Stimulated activated CD8-positive, alpha-beta memory T cell treated with anti-CD3 and anti-CD28 coated beads, Interleukin-4, amount 100 ng/mL, for 1 hour (primary cell): ENCODE results near the gene SNX13.

Experiments used
- DNase-seq, 2 donors: peaks; one replicate each; pipeline ENCODE4 v3.0.0-alpha.2; 2020; ENCODE audit warnings: low read depth in 2 of 2, low spot score in 1 of 2

Gene SNX13

GRCh38 chr7:17782216-17782549 is 158.1 kb downstream of the SNX13 start:
- DNase-seq = no peak

GRCh38 chr7:17781491-17782215 is 158.6 kb downstream of the SNX13 start:
- DNase-seq = no peak

DNA sequence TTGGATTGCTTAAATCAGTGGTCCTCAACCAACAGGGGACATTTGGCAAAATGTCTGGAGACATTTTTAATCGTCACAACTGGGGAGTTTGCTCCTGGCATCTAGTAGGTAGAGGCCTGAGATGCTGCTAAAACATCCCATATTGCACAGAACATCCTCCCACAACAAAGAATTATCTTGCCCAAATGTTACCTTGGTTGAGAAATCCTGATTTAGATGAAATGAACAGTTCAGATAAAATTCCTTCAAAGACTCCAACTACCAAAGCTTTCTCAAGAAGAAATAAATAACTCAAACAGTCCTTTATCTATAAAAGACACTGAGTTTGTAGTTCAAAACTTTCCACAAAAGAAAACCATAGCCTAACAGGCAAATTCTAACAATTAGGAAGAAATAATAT is 160.9 kb downstream of the SNX13 start:
- no peak for DNase-seq

GRCh38 chr7:17774716-17775288 is 165.5 kb downstream of the SNX13 start:
- DNase-seq = no peak

- no peak for DNase-seq
Observed at GRCh38 chr7:17774248-17774647, 166.0 kb downstream of the SNX13 start.

DNA sequence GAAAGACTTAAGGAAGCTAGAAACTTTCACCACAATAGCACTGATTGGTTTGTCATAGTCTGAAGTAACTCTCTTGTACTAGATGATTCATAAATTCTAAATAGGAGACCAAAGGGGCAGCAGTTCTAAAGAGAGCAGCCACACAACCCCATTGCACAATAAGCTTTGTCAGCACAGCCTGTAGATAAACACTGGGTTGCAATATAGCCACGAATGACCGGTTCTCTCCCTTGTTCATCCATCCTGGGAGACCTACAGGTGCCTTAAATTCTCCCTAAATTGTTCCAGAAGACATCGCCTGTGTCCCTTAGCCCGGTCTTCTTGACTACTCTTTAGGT is 167.0 kb downstream of the SNX13 start:
- DNase-seq = no peak

- DNase-seq = no peak
Observed at GRCh38 chr7:17772581-17773288, 167.6 kb downstream of the SNX13 start.

DNA sequence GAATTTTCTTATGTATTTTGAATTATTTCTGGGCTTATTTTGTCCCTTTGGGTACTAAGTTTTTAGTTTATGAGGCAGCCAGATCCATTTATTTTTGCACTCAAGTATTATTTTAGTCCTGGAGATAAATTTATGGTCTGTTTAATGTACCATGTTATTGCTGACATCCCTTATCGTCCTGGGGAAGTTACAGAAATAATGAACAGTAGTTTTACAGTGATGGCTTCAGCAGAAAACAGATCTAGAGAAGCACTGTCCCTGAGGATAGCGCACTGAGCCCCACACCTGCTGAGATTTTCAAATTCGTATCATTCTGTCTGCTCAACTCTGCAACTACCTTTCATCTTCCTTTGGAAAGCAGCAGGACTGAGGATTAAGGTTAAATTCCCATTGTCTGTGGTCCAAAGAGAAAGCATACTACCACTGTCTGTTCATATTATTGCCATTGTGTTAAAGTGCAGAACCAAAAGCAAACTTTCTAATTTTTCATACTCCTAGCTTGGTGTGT is 168.3 kb downstream of the SNX13 start:
- no peak for DNase-seq

GRCh38 chr7:17770710-17771375 is 169.5 kb downstream of the SNX13 start:
- no peak for DNase-seq

DNA sequence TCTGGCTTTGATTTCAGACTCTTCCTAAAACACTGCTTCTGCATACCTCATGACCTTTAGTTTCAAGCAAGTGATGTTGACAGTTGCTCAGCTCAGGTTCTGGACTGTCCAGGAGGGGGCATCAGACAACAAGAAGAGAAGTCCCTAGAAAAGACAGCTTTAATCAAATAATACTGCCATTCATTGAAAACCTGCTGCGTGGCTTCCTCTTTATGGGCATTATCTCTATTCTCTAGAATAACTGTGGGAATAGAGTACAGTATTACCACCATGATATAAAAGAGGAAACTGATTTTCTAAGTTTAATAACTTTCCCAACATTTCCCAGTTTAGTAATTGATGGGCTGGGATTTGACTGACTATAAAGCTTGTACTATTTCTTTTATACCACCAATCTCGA is 170.4 kb downstream of the SNX13 start:
- DNase-seq = no peak

DNA sequence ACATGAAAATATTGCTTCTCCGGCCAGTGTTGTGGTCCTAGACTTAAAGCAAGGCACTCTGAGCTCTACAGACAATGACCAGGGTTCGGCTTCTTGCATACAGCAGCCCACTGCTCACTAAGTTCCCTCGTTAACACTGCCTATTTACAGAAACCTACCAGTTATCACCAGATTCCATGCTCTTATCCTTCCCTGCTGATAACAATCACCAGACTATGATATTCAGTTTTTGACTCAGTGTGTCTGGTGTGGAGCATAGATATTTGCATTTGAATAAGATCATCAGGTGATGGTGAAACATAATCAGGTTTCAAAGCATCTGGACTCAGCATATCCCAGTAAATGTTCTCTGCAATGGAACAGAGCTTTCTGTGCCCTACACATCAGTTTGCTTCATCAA is 182.3 kb downstream of the SNX13 start:
- no peak for DNase-seq

DNA sequence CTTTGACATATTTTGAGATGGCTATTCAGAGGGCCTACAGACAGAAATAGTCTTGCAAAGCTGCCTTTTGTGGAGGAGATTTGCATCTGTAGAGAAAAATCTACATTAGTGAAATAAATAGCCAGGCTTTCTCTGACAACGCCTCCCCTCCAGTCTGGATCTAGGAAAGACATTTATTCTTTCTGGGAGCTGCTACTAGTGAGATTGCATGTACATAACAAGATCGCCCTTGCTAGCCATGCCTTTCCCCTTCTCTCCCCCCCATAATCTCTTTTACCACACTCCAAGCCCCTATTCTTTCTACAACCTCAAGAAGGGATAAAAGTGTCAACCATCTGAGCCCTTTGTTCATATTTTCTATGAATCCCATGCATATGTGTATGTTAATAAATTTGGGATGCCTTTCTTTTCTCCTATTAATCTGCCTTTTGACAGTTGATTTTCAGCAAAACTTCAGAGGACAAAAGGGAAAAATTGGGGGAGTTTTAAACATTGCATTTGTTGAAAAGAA is 194.2 kb downstream of the SNX13 start:
- no peak for DNase-seq

GRCh38 chr7:17745610-17746009 is 194.7 kb downstream of the SNX13 start:
- no peak for DNase-seq

DNA sequence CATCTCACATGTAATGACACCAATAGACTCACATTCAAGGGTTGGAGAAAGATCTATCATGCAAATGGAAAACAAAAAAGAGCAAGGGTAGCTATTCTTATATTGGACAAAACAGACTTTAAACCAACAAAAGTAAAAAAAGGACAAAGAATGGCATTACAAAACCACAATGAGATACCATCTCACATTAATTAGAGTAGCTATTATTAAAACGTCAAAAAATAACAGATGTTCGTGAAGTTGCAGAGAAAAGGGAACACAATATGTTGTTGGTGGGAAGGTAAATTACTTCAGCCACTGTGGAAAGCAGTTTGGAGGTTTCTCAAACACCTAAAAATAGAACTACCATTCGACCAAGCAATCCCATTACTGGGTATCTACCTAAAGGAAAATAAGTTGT is 197.0 kb downstream of the SNX13 start:
- DNase-seq = no peak

DNA sequence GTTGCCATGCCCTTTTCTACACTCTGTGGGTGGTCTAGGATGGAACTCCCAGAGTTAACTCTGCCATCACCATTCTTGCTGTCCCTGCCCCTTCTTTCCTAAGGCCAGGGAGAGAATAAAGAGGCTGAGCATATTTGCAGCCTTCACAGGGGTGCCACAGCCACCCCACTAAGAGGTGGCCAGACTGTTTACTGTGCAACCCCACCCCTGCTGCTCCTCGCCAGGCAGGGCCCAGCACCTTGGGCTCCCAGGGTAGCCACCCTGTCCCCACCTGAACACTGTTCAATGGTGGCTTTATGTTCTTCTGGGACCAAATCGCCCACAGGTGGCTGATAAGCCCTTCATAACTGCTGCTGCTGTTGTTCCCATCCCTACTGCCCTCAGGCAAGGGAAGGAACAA is 198.9 kb downstream of the SNX13 start:
- DNase-seq = no peak
